A673 (cell line): Measurements from ENCODE around the gene PDE4B. TPM values are rescaled to one million over a fixed set of nuclear protein-coding genes. Genes with fewer than 3 reads are reported as not detected.
A peak's percentile ranks its signal among the peaks of the same experiment; 100 is the strongest.

Experiments used
- BruUV-seq: library from RNA; stranded (reverse); fragments of 400-500 nt; replicated peaks from 2 replicates; lab custom pipeline; 2021; lab: Mats Ljungman, UMichigan
- CTCF ChIA-PET: fragments of 300-600 bp; sonication (Branson Sonifier 250); formaldehyde crosslinking; loops from one replicate; lab custom pipeline; 2022; ENCODE audit warnings: antibody characterized with exemption; lab: Charles Lee
- POLR2A ChIA-PET: fragments of 300-600 bp; sonication (Branson Sonifier 250); formaldehyde crosslinking; loops from one replicate; lab custom pipeline; 2022; ENCODE audit warnings: antibody characterized with exemption; ENCODE audit not compliant: low non-redundant PET; lab: Charles Lee
- DNase-seq: peaks from one replicate; pipeline ENCODE4 v3.0.0-alpha.2; 2015; ENCODE audit warnings: low spot score
- H3K27ac ChIP-seq: fragments of 200-600 bp; sonication (generic); 2 replicates; pipeline ENCODE4 v1.5.1; 2016; ENCODE audit warnings: mixed run types, low read depth, mild to moderate bottlenecking, mixed read lengths, antibody characterized with exemption, low read length; ENCODE audit not compliant: poor library complexity, severe bottlenecking
- H3K27me3 ChIP-seq: fragments of 200-600 bp; sonication (generic); replicated peaks from 2 replicates; pipeline ENCODE4 v1.6.1; 2017; ENCODE audit warnings: mixed run types, low read depth, mild to moderate bottlenecking, mixed read lengths, antibody characterized with exemption, low read length; ENCODE audit not compliant: insufficient read depth, poor library complexity
- H3K36me3 ChIP-seq: fragments of 200-600 bp; sonication (generic); 2 replicates; pipeline ENCODE4 v1.6.1; 2016; ENCODE audit warnings: mixed run types, mild to moderate bottlenecking, mixed read lengths, antibody characterized with exemption, low read length; ENCODE audit not compliant: insufficient read depth, poor library complexity, severe bottlenecking
- H3K4me1 ChIP-seq: fragments of 200-600 bp; sonication (generic); 2 replicates; pipeline ENCODE4 v1.6.1; 2017; ENCODE audit warnings: mixed run types, mild to moderate bottlenecking, mixed read lengths, antibody characterized with exemption, low read length; ENCODE audit not compliant: insufficient read depth, poor library complexity, severe bottlenecking
- H3K4me3 ChIP-seq: fragments of 200-600 bp; sonication (generic); 2 replicates; pipeline ENCODE4 v1.5.1; 2016; ENCODE audit warnings: low read depth, mixed run types, mild to moderate bottlenecking, mixed read lengths, low read length; ENCODE audit not compliant: poor library complexity, severe bottlenecking
- H3K9me3 ChIP-seq: fragments of 200-600 bp; sonication (generic); 2 replicates; pipeline ENCODE4 v1.6.1; 2016; ENCODE audit warnings: mixed run types, low read depth, mild to moderate bottlenecking, mixed read lengths, antibody characterized with exemption, low read length; ENCODE audit not compliant: poor library complexity, severe bottlenecking
- EZH2 ChIP-seq: fragments of 200-600 bp; sonication (generic); IDR thresholded peaks from 2 replicates; pipeline ENCODE4 v1.6.1; 2017; ENCODE audit warnings: borderline replicate concordance, low read depth, mild to moderate bottlenecking, mixed read lengths, antibody characterized with exemption, low read length; ENCODE audit not compliant: poor library complexity, severe bottlenecking
- intact Hi-C: fragments of 100-400 bp; cut with micrococcal nuclease; formaldehyde crosslinking; loops from one replicate; pipeline ENCODE4 v1.10.0; 2022; ENCODE audit not compliant: unreplicated experiment
- total RNA-seq: library from RNA; stranded (reverse); gene quantifications from 2 replicates; pipeline ENCODE4 v1.2.3, GENCODE V29; 2021
- TF ChIP-seq, protein P1 (sequence below): fragments of 300-800, 200-600 bp; sonication (generic); conservative IDR thresholded peaks from 2 replicates; pipeline ENCODE4 v1.5.1; 2017; ENCODE audit warnings: low read depth, mild to moderate bottlenecking, antibody characterized with exemption, low read length, moderate library complexity, mixed read lengths

The PDE4B gene
- total RNA-seq, 1 experiment from 2014 or later = 20.0 TPM

DNA sequence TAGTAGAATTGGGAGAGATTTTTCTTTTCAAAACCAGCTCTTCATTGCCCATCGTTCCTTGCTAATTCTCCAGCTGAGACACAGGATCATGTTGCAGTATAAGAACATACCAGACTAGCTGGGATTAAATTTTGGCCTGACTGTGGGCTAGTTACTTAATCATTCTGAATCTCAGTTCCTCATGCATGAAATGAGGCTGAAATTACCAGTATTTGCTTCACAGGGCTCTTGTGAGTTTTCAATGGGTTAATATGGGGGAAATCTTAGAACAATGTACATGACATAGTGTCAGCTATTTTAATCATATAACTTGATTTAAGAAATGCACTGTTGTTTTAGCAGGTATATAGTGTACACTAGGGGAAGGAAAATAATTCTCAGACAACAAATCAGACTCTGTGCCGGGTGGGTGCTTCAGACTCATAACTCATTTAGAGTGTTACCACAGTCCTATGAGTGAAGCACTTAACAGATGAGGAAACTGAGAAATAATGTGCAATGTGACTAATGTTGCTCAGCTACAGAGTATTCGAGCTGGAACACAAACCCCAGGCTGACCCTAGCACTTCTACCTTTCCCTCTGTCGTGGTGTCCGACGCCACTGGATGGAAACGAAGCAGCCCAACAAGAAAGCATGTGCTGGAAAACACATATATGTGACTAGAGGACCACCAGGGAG is 603.7 kb downstream of the PDE4B start:
- no TSS peak for BruUV-seq
- TF ChIP-seq, protein P1, sequence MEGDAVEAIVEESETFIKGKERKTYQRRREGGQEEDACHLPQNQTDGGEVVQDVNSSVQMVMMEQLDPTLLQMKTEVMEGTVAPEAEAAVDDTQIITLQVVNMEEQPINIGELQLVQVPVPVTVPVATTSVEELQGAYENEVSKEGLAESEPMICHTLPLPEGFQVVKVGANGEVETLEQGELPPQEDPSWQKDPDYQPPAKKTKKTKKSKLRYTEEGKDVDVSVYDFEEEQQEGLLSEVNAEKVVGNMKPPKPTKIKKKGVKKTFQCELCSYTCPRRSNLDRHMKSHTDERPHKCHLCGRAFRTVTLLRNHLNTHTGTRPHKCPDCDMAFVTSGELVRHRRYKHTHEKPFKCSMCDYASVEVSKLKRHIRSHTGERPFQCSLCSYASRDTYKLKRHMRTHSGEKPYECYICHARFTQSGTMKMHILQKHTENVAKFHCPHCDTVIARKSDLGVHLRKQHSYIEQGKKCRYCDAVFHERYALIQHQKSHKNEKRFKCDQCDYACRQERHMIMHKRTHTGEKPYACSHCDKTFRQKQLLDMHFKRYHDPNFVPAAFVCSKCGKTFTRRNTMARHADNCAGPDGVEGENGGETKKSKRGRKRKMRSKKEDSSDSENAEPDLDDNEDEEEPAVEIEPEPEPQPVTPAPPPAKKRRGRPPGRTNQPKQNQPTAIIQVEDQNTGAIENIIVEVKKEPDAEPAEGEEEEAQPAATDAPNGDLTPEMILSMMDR = no peak
- TF ChIP-seq EZH2 = no peak
- DNase-seq = peak; percentile 21

DNA sequence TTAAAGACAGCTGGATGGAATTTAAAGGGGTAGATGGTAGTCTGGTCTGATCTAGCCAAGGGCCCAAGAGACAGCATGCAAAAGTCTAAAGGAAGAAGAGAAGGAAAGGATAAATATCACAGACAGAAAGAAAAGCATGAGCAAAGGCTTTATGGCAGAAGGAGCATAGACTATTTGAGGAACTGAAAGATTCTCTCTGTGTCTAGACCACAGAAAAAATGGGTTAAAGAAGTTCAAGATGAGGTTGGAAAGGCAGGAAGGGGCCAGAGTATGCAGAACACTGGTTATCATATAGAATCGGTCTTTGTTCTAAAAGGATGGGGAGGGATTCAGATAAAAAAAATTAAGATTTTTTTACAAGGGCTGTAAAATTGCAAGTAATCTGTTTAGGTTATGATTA is 604.5 kb downstream of the PDE4B start:
- ChIA-PET CTCF (no interaction called here), POLR2A (no interaction called here)
- Histone ChIP-seq H3K9me3 (no peaks in the 10 kb centered on the region), H3K4me1 (peaks cover 13% of the 10 kb centered on the region), H3K27ac (no peak overlapping the region), H3K27me3 (no peaks in the 10 kb centered on the region), H3K4me3 (no peak overlapping the region), H3K36me3 (no peaks in the 10 kb centered on the region)
- no peak for DNase-seq
- no peak for TF ChIP-seq EZH2
- TF ChIP-seq, protein P1 = no peak
- intact Hi-C loops = no loop called here
- no TSS peak for BruUV-seq

More for the DNA sequence above, 603.7 kb downstream of the PDE4B start:
- H3K9me3 ChIP-seq = no peaks in the 10 kb centered on the region
- peaks cover 7% of the 10 kb centered on the region for H3K4me1 ChIP-seq
- no peak overlapping the region for H3K27ac ChIP-seq
- CTCF ChIA-PET = no interaction called here
- no peak overlapping the region for H3K4me3 ChIP-seq
- intact Hi-C loops = no loop called here
- no peaks in the 10 kb centered on the region for H3K27me3 ChIP-seq
- POLR2A ChIA-PET = no interaction called here
- H3K36me3 ChIP-seq = no peaks in the 10 kb centered on the region

DNA sequence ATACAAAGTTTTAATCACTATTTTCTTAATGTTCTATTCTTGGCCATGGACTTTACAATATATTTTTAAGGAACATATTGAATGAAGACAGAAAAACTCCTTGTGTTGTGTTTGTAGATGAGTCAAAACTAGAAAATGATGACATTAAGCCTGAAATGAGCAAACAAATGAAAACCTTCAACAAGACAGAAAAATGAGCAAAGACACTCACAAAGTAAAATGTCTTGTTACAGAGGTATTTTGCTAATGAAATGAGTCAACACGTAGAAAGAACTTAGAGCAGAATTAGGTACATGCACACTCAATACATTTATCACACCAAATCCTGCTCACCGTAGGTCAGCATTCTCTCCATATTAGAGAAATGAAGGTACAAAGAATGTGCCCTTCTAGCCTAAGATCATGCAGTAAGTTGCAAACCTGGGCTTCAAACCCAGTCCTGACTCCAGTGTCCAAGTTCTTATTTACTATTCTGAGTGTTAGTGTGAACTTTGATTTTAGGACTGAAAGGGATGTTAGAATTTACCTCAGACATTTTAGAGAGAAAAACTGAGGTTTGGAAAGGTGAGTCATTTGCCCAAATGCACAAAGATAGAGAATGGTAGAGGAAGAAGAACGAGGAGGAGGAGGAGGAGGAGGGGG is 607.3 kb downstream of the PDE4B start:
- H3K4me3 ChIP-seq = no peak overlapping the region
- H3K9me3 ChIP-seq = no peaks in the 10 kb centered on the region
- ChIA-PET POLR2A (interaction anchor here (0.6 kb wide), 1 partner anchor 196 kb away, joined by 3 read pairs; no protein-coding TSS in a partner anchor), CTCF (interaction anchor here (0.7 kb wide), 1 partner anchor 14 kb away, joined by 3 read pairs; no protein-coding TSS in a partner anchor)
- no peaks in the 10 kb centered on the region for H3K27me3 ChIP-seq
- H3K27ac ChIP-seq = no peak overlapping the region
- DNase-seq = no peak
- BruUV-seq = no TSS peak
- H3K4me1 ChIP-seq = peaks cover 21% of the 10 kb centered on the region
- TF ChIP-seq, protein P1 = no peak
- TF ChIP-seq EZH2 = no peak
- intact Hi-C loops = no loop called here
- no peaks in the 10 kb centered on the region for H3K36me3 ChIP-seq
